Activated CD8-positive, alpha-beta T cell treated with anti-CD3 and anti-CD28 coated beads for 36 hours (primary cell): Measurements from ENCODE around the gene RYR2. TPM values are rescaled to one million over a fixed set of nuclear protein-coding genes. Genes with fewer than 3 reads are reported as not detected.

Experiments
- ATAC-seq: fragments of 200-7000 bp; cut with Tn5 transposase; one replicate; pipeline ENCODE4 v1.10.0; 2021; ENCODE audit warnings: mild to moderate bottlenecking, moderate library complexity
- CTCF ChIA-PET: fragments of 350-600 bp; sonication (Branson Sonifier 250); formaldehyde crosslinking; loops from one replicate; lab custom pipeline; 2021; ENCODE audit warnings: antibody characterized with exemption; lab: Charles Lee
- POLR2A ChIA-PET: fragments of 350-600 bp; sonication (Branson Sonifier 250); formaldehyde crosslinking; loops from one replicate; lab custom pipeline; 2021; ENCODE audit warnings: antibody characterized with exemption; lab: Charles Lee
- DNase-seq: peaks from one replicate; pipeline ENCODE4 v3.0.0-alpha.2; 2020
- H3K27ac Mint-ChIP-seq: one replicate; pipeline ENCODE4 v1.8.0; 2021; ENCODE audit warnings: mild to moderate bottlenecking, mixed read lengths
- H3K27me3 Mint-ChIP-seq: one replicate; pipeline ENCODE4 v1.8.0; 2021; ENCODE audit warnings: mixed read lengths
- H3K36me3 Mint-ChIP-seq: one replicate; pipeline ENCODE4 v1.8.0; 2021; ENCODE audit warnings: low read depth, mixed read lengths
- H3K4me1 Mint-ChIP-seq: one replicate; pipeline ENCODE4 v1.8.0; 2021; ENCODE audit warnings: low read depth, mixed read lengths
- H3K4me3 Mint-ChIP-seq: one replicate; pipeline ENCODE4 v1.8.0; 2021; ENCODE audit warnings: mild to moderate bottlenecking, moderate library complexity, mixed read lengths
- H3K9me3 Mint-ChIP-seq: one replicate; pipeline ENCODE4 v1.8.0; 2021; ENCODE audit warnings: mixed read lengths
- CTCF ChIP-seq: fragments of 200-600 bp; IDR thresholded peaks from one replicate; pipeline ENCODE4 v1.8.0; 2022; ENCODE audit warnings: antibody characterized with exemption, mild to moderate bottlenecking
- intact Hi-C: fragments of 100-400 bp; cut with micrococcal nuclease; formaldehyde crosslinking; loops from one replicate; pipeline ENCODE4 v1.10.0; 2022
- total RNA-seq, 2 experiments: library from RNA; stranded (reverse); gene quantifications; one replicate each; pipeline ENCODE4 v1.2.3, GENCODE V29; 2021

The RYR2 gene
- total RNA-seq, 2 experiments from 2014 or later: 0.02 TPM

- no peak for DNase-seq
- Mint-ChIP-seq H3K36me3 (no peaks in the 10 kb centered on the region), H3K27ac (no peak overlapping the region), H3K4me1 (no peaks in the 10 kb centered on the region), H3K27me3 (no peaks in the 10 kb centered on the region), H3K9me3 (no peaks in the 10 kb centered on the region), H3K4me3 (no peak overlapping the region)
- no peak for TF ChIP-seq CTCF
- intact Hi-C loops: no loop called here
- no peak for ATAC-seq
- POLR2A ChIA-PET: interaction anchor here (0.6 kb wide), 1 partner anchor 481 kb away, joined by 3 read pairs; no protein-coding TSS in a partner anchor
- CTCF ChIA-PET: interaction anchor here (0.8 to 1.2 kb wide), 3 partner anchors 9 to 28 kb away, joined by 3 to 4 read pairs (median 4); no protein-coding TSS in a partner anchor
Observed at GRCh38 chr1:237779356-237779755, 737.4 kb downstream of the RYR2 start.

GRCh38 chr1:237786066-237786719 is 744.2 kb downstream of the RYR2 start:
- ATAC-seq (no peak), DNase-seq (no peak)
- Mint-ChIP-seq H3K36me3 (no peaks in the 10 kb centered on the region), H3K27ac (no peak overlapping the region), H3K4me1 (no peaks in the 10 kb centered on the region), H3K27me3 (no peaks in the 10 kb centered on the region), H3K9me3 (no peaks in the 10 kb centered on the region), H3K4me3 (no peak overlapping the region)
- ChIA-PET CTCF (interaction anchor here (0.7 kb wide), 1 partner anchor 13 kb away, joined by 3 read pairs; no protein-coding TSS in a partner anchor), POLR2A (no interaction called here)
- intact Hi-C loops: no loop called here
- TF ChIP-seq CTCF: no peak

GRCh38 chr1:237788069-237788468 is 746.1 kb downstream of the RYR2 start:
- ChIA-PET CTCF (interaction anchor here (0.7 to 1.3 kb wide), 3 partner anchors 8 to 49 kb away, joined by 3 read pairs; no protein-coding TSS in a partner anchor), POLR2A (no interaction called here)
- H3K4me3 Mint-ChIP-seq: no peak overlapping the region
- DNase-seq: no peak
- H3K4me1 Mint-ChIP-seq: no peaks in the 10 kb centered on the region
- no peak overlapping the region for H3K27ac Mint-ChIP-seq
- H3K9me3 Mint-ChIP-seq: no peaks in the 10 kb centered on the region
- no peaks in the 10 kb centered on the region for H3K27me3 Mint-ChIP-seq
- no peaks in the 10 kb centered on the region for H3K36me3 Mint-ChIP-seq
- no peak for ATAC-seq
- intact Hi-C loops: no loop called here
- no peak for TF ChIP-seq CTCF

GRCh38 chr1:237789619-237790018 is 747.6 kb downstream of the RYR2 start:
- intact Hi-C loops: no loop called here
- ATAC-seq (no peak), DNase-seq (no peak)
- H3K27ac Mint-ChIP-seq: no peak overlapping the region
- ChIA-PET CTCF (interaction anchor here (1.1 to 1.2 kb wide), 2 partner anchors 10 to 18 kb away, joined by 3 to 4 read pairs; no protein-coding TSS in a partner anchor), POLR2A (no interaction called here)
- no peak overlapping the region for H3K4me3 Mint-ChIP-seq
- no peaks in the 10 kb centered on the region for H3K9me3 Mint-ChIP-seq
- no peaks in the 10 kb centered on the region for H3K36me3 Mint-ChIP-seq
- H3K4me1 Mint-ChIP-seq: no peaks in the 10 kb centered on the region
- TF ChIP-seq CTCF: no peak
- no peaks in the 10 kb centered on the region for H3K27me3 Mint-ChIP-seq

GRCh38 chr1:237791592-237791991 is 749.6 kb downstream of the RYR2 start:
- TF ChIP-seq CTCF: no peak
- Mint-ChIP-seq H3K27me3 (peaks cover 1% of the 10 kb centered on the region), H3K9me3 (no peaks in the 10 kb centered on the region), H3K36me3 (no peaks in the 10 kb centered on the region), H3K4me3 (no peak overlapping the region), H3K4me1 (no peaks in the 10 kb centered on the region), H3K27ac (no peak overlapping the region)
- DNase-seq: no peak
- no peak for ATAC-seq
- ChIA-PET CTCF (interaction anchor here (1.0 to 1.5 kb wide), 2 partner anchors 9 to 15 kb away, joined by 3 to 4 read pairs; no protein-coding TSS in a partner anchor), POLR2A (no interaction called here)
- intact Hi-C loops: no loop called here
